SHP77 (cell line): ENCODE data around the gene CRB1.
A peak's percentile ranks its signal among the peaks of the same experiment; 100 is the strongest.

ENCODE experiments used
- DNase-seq, 2 experiments: peaks; one replicate each; lab custom pipeline; 2025; lab: John Stamatoyannopoulos, UW

Gene CRB1

GRCh38 chr1:197268012-197268411 is at the start of gene CRB1:
CRB1 (plus strand) TSS chr1:197268252; CDS start chr1:197268413, 161 bp downstream.
- DNase-seq = peak; percentile 13 to 29

GRCh38 chr1:197218857-197219256 is 49.2 kb upstream of the CRB1 start:
- no peak for DNase-seq

- no peak for DNase-seq
Measured at GRCh38 chr1:197222025-197222685, 45.9 kb upstream of the CRB1 start.

GRCh38 chr1:197222780-197223179 is 45.3 kb upstream of the CRB1 start:
- no peak for DNase-seq

GRCh38 chr1:197224160-197224559 is 43.9 kb upstream of the CRB1 start:
- DNase-seq = no peak

- no peak for DNase-seq
Measured at GRCh38 chr1:197225611-197226010, 42.4 kb upstream of the CRB1 start.

GRCh38 chr1:197234581-197234980 is 33.5 kb upstream of the CRB1 start:
- DNase-seq = no peak

GRCh38 chr1:197235355-197235754 is 32.7 kb upstream of the CRB1 start:
- DNase-seq = no peak

- no peak for DNase-seq
Measured at GRCh38 chr1:197247465-197247864, 20.6 kb upstream of the CRB1 start.

GRCh38 chr1:197249324-197249723 is 18.7 kb upstream of the CRB1 start:
- DNase-seq = no peak

GRCh38 chr1:197250616-197251015 is 17.4 kb upstream of the CRB1 start:
- no peak for DNase-seq

GRCh38 chr1:197252973-197253372 is 15.1 kb upstream of the CRB1 start:
- no peak for DNase-seq

- no peak for DNase-seq
Measured at GRCh38 chr1:197254866-197255265, 13.2 kb upstream of the CRB1 start.

- no peak for DNase-seq
Measured at GRCh38 chr1:197264936-197265567, 3.0 kb upstream of the CRB1 start.

- peak; percentile 89 to 92 for DNase-seq
Measured at GRCh38 chr1:197269053-197269452, 1.0 kb downstream of the CRB1 start.

GRCh38 chr1:197272791-197273190 is 4.7 kb downstream of the CRB1 start:
- no peak for DNase-seq

GRCh38 chr1:197277166-197277565 is 9.1 kb downstream of the CRB1 start:
- no peak for DNase-seq

GRCh38 chr1:197284325-197284724 is 16.3 kb downstream of the CRB1 start:
- no peak for DNase-seq

- DNase-seq = no peak
Measured at GRCh38 chr1:197284966-197285365, 16.9 kb downstream of the CRB1 start.

- no peak for DNase-seq
Measured at GRCh38 chr1:197285526-197286205, 17.6 kb downstream of the CRB1 start.

GRCh38 chr1:197286634-197287033 is 18.6 kb downstream of the CRB1 start:
- no peak for DNase-seq

GRCh38 chr1:197287863-197288262 is 19.8 kb downstream of the CRB1 start:
- DNase-seq = no peak

- DNase-seq = no peak
Measured at GRCh38 chr1:197302775-197303174, 34.7 kb downstream of the CRB1 start.
